ENCODE measurements around the gene ADGRG6.
"Not testable (repeated sequence)": the region's sequence is repeated elsewhere in the genome, so short reads cannot be mapped to it uniquely, and the experiment has no call there.

ADGRG6 gene

GRCh38 chr6:142433419-142433818, 131.6 kb downstream of the ADGRG6 start:
- H3K36me3 Mint-ChIP-seq, result no peaks in the 10 kb centered on the region
- H3K27me3 Mint-ChIP-seq, result no peaks in the 10 kb centered on the region
- no peak for ATAC-seq
- no peak overlapping the region for H3K4me3 Mint-ChIP-seq
- H3K9me3 Mint-ChIP-seq, result peaks cover 1% of the 10 kb centered on the region
- no peak overlapping the region for H3K27ac Mint-ChIP-seq
- H3K4me1 Mint-ChIP-seq, result no peaks in the 10 kb centered on the region

- Mint-ChIP-seq H3K4me1 (no peaks in the 10 kb centered on the region), H3K27me3 (peaks cover 6% of the 10 kb centered on the region), H3K36me3 (no peaks in the 10 kb centered on the region), H3K9me3 (no peaks in the 10 kb centered on the region), H3K4me3 (no peak overlapping the region), H3K27ac (no peak overlapping the region)
- no peak for ATAC-seq
These were observed 137.1 kb downstream of the ADGRG6 start for GRCh38 chr6:142438898-142439297.

GRCh38 chr6:142440600-142441293, 138.9 kb downstream of the ADGRG6 start:
- no peaks in the 10 kb centered on the region for H3K36me3 Mint-ChIP-seq
- ATAC-seq, result no peak
- no peaks in the 10 kb centered on the region for H3K4me1 Mint-ChIP-seq
- peaks cover 6% of the 10 kb centered on the region for H3K27me3 Mint-ChIP-seq
- H3K9me3 Mint-ChIP-seq, result no peaks in the 10 kb centered on the region
- H3K4me3 Mint-ChIP-seq, result no peak overlapping the region
- H3K27ac Mint-ChIP-seq, result no peak overlapping the region

- Mint-ChIP-seq H3K36me3 (no peaks in the 10 kb centered on the region), H3K9me3 (no peaks in the 10 kb centered on the region), H3K4me1 (no peaks in the 10 kb centered on the region), H3K27me3 (peaks cover 6% of the 10 kb centered on the region), H3K27ac (no peak overlapping the region), H3K4me3 (no peak overlapping the region)
- no peak for ATAC-seq
These were observed 139.9 kb downstream of the ADGRG6 start for GRCh38 chr6:142441716-142442115.

- no peaks in the 10 kb centered on the region for H3K4me1 Mint-ChIP-seq
- no peak overlapping the region for H3K27ac Mint-ChIP-seq
- peaks cover 6% of the 10 kb centered on the region for H3K27me3 Mint-ChIP-seq
- H3K4me3 Mint-ChIP-seq, result no peak overlapping the region
- ATAC-seq, result no peak
- H3K9me3 Mint-ChIP-seq, result no peaks in the 10 kb centered on the region
- no peaks in the 10 kb centered on the region for H3K36me3 Mint-ChIP-seq
These were observed 141.3 kb downstream of the ADGRG6 start for GRCh38 chr6:142443102-142443501.

- Mint-ChIP-seq H3K27me3 (peaks cover 6% of the 10 kb centered on the region), H3K36me3 (no peaks in the 10 kb centered on the region), H3K9me3 (no peaks in the 10 kb centered on the region), H3K4me1 (no peaks in the 10 kb centered on the region), H3K27ac (no peak overlapping the region), H3K4me3 (no peak overlapping the region)
- no peak for ATAC-seq
These were observed 141.7 kb downstream of the ADGRG6 start for GRCh38 chr6:142443532-142443931.

- Mint-ChIP-seq H3K27ac (no peak overlapping the region), H3K9me3 (no peaks in the 10 kb centered on the region), H3K27me3 (peaks cover 6% of the 10 kb centered on the region), H3K4me1 (no peaks in the 10 kb centered on the region), H3K4me3 (no peak overlapping the region), H3K36me3 (no peaks in the 10 kb centered on the region)
- peak; percentile 29 for ATAC-seq
These were observed 142.6 kb downstream of the ADGRG6 start for GRCh38 chr6:142444376-142444775.

- ATAC-seq, result peak; percentile 14
- Mint-ChIP-seq H3K9me3 (no peaks in the 10 kb centered on the region), H3K27me3 (peaks cover 6% of the 10 kb centered on the region), H3K4me3 (no peak overlapping the region), H3K27ac (no peak overlapping the region), H3K36me3 (no peaks in the 10 kb centered on the region), H3K4me1 (no peaks in the 10 kb centered on the region)
These were observed 143.1 kb downstream of the ADGRG6 start for GRCh38 chr6:142444881-142445301.

GRCh38 chr6:142446168-142446567, 144.4 kb downstream of the ADGRG6 start:
- Mint-ChIP-seq H3K4me3 (no peak overlapping the region), H3K36me3 (no peaks in the 10 kb centered on the region), H3K27me3 (peaks cover 6% of the 10 kb centered on the region), H3K27ac (no peak overlapping the region), H3K9me3 (no peaks in the 10 kb centered on the region), H3K4me1 (no peaks in the 10 kb centered on the region)
- ATAC-seq, result no peak

- no peak overlapping the region for H3K4me3 Mint-ChIP-seq
- H3K27me3 Mint-ChIP-seq, result peaks cover 6% of the 10 kb centered on the region
- H3K27ac Mint-ChIP-seq, result no peak overlapping the region
- ATAC-seq, result no peak
- no peaks in the 10 kb centered on the region for H3K36me3 Mint-ChIP-seq
- H3K4me1 Mint-ChIP-seq, result no peaks in the 10 kb centered on the region
- H3K9me3 Mint-ChIP-seq, result no peaks in the 10 kb centered on the region
These were observed 144.8 kb downstream of the ADGRG6 start for GRCh38 chr6:142446576-142446975.

GRCh38 chr6:142448091-142448729, 146.4 kb downstream of the ADGRG6 start:
- H3K27ac Mint-ChIP-seq, result no peak overlapping the region
- no peaks in the 10 kb centered on the region for H3K9me3 Mint-ChIP-seq
- no peak for ATAC-seq
- H3K36me3 Mint-ChIP-seq, result no peaks in the 10 kb centered on the region
- no peaks in the 10 kb centered on the region for H3K4me1 Mint-ChIP-seq
- H3K4me3 Mint-ChIP-seq, result no peak overlapping the region
- peaks cover 1% of the 10 kb centered on the region for H3K27me3 Mint-ChIP-seq

GRCh38 chr6:142450856-142451255, 149.0 kb downstream of the ADGRG6 start:
- not testable (repeated sequence) for H3K36me3 Mint-ChIP-seq, H3K9me3 Mint-ChIP-seq, H3K4me3 Mint-ChIP-seq, H3K27me3 Mint-ChIP-seq, H3K4me1 Mint-ChIP-seq, H3K27ac Mint-ChIP-seq, ATAC-seq

- Mint-ChIP-seq H3K27ac (no peak overlapping the region), H3K27me3 (no peaks in the 10 kb centered on the region), H3K4me1 (no peaks in the 10 kb centered on the region), H3K4me3 (no peak overlapping the region), H3K36me3 (no peaks in the 10 kb centered on the region), H3K9me3 (peaks cover 5% of the 10 kb centered on the region)
- no peak for ATAC-seq
These were observed 151.2 kb downstream of the ADGRG6 start for GRCh38 chr6:142452993-142453392.

- not testable (repeated sequence) for H3K9me3 Mint-ChIP-seq, H3K36me3 Mint-ChIP-seq, ATAC-seq
These were observed 152.4 kb downstream of the ADGRG6 start for GRCh38 chr6:142454196-142454595.

GRCh38 chr6:142454848-142455247, 153.0 kb downstream of the ADGRG6 start:
- not testable (repeated sequence) for H3K4me3 Mint-ChIP-seq, H3K4me1 Mint-ChIP-seq, H3K9me3 Mint-ChIP-seq, ATAC-seq, H3K36me3 Mint-ChIP-seq, H3K27me3 Mint-ChIP-seq, H3K27ac Mint-ChIP-seq

More at GRCh38 chr6:142454196-142454595, 152.4 kb downstream of the ADGRG6 start:
- H3K4me3 Mint-ChIP-seq, H3K27ac Mint-ChIP-seq, H3K27me3 Mint-ChIP-seq, H3K4me1 Mint-ChIP-seq: not testable (repeated sequence)

- Mint-ChIP-seq H3K27ac (no peak overlapping the region), H3K9me3 (peaks cover 6% of the 10 kb centered on the region), H3K36me3 (no peaks in the 10 kb centered on the region), H3K4me3 (no peak overlapping the region), H3K27me3 (peaks cover 4% of the 10 kb centered on the region), H3K4me1 (no peaks in the 10 kb centered on the region)
- ATAC-seq, result no peak
These were observed 154.3 kb downstream of the ADGRG6 start for GRCh38 chr6:142455957-142456589.
